Neural crest cell (in vitro differentiated cells): ENCODE measurements around the gene UBL3. TPM values are rescaled to one million over a fixed set of nuclear protein-coding genes. Genes with fewer than 3 reads are reported as not detected.

Experiments used
- DNase-seq: peaks from one replicate; pipeline ENCODE4 v3.0.0; 2021; ENCODE audit warnings: low read depth, mixed read lengths, low spot score
- H3K27ac Mint-ChIP-seq: one replicate; pipeline ENCODE4 v1.8.0; 2021; ENCODE audit warnings: mild to moderate bottlenecking, mixed read lengths; ENCODE audit not compliant: unreplicated experiment
- H3K27me3 Mint-ChIP-seq: 2 replicates; pipeline ENCODE4 v1.8.0; 2021; ENCODE audit warnings: low read depth, mild to moderate bottlenecking, mixed read lengths
- H3K36me3 Mint-ChIP-seq: 2 replicates; pipeline ENCODE4 v1.8.0; 2021; ENCODE audit warnings: low read depth, mild to moderate bottlenecking, mixed read lengths
- H3K4me1 Mint-ChIP-seq: 2 replicates; pipeline ENCODE4 v1.8.0; 2021; ENCODE audit warnings: mixed read lengths
- H3K4me3 Mint-ChIP-seq: one replicate; pipeline ENCODE4 v1.8.0; 2021; ENCODE audit warnings: mild to moderate bottlenecking, mixed read lengths
- H3K9me3 Mint-ChIP-seq: 2 replicates; pipeline ENCODE4 v1.8.0; 2021; ENCODE audit warnings: mixed read lengths
- CTCF ChIP-seq: fragments of 200-600 bp; sonication (generic); conservative IDR thresholded peaks from 2 replicates; pipeline ENCODE4 v1.5.0; 2021; ENCODE audit warnings: antibody characterized with exemption, mild to moderate bottlenecking
- total RNA-seq: library from RNA; stranded (reverse); gene quantifications from 2 replicates; pipeline ENCODE4 v1.2.1, GENCODE V29; 2021

The UBL3 gene
- total RNA-seq, 1 donor from 2014 or later = 35.5 TPM

- no peak for TF ChIP-seq CTCF
- Mint-ChIP-seq H3K4me1 (peaks cover 66% of the 10 kb centered on the region), H3K4me3 (peak overlapping the region; percentile 65), H3K36me3 (no peaks in the 10 kb centered on the region), H3K27ac (peak overlapping the region; percentile 96), H3K27me3 (no peaks in the 10 kb centered on the region), H3K9me3 (peaks cover 3% of the 10 kb centered on the region)
- peak; percentile 29 for DNase-seq
Observed at GRCh38 chr13:29884671-29885430, 34.4 kb upstream of the UBL3 start.

- Mint-ChIP-seq H3K27ac (peak overlapping the region; percentile 95), H3K36me3 (no peaks in the 10 kb centered on the region), H3K4me3 (peak overlapping the region; percentile 69), H3K4me1 (peaks cover 65% of the 10 kb centered on the region), H3K9me3 (peaks cover 3% of the 10 kb centered on the region), H3K27me3 (no peaks in the 10 kb centered on the region)
- peak; percentile 25 for DNase-seq
- TF ChIP-seq CTCF = no peak
Observed at GRCh38 chr13:29883941-29884518, 33.6 kb upstream of the UBL3 start.

GRCh38 chr13:29882076-29882475 lies 31.7 kb upstream of the UBL3 start:
- Mint-ChIP-seq H3K4me1 (peaks cover 61% of the 10 kb centered on the region), H3K4me3 (no peak overlapping the region), H3K27ac (no peak overlapping the region), H3K9me3 (peaks cover 3% of the 10 kb centered on the region), H3K27me3 (no peaks in the 10 kb centered on the region), H3K36me3 (no peaks in the 10 kb centered on the region)
- no peak for DNase-seq
- TF ChIP-seq CTCF = no peak

GRCh38 chr13:29878101-29878500 lies 27.7 kb upstream of the UBL3 start:
- DNase-seq = no peak
- Mint-ChIP-seq H3K36me3 (no peaks in the 10 kb centered on the region), H3K4me1 (peaks cover 53% of the 10 kb centered on the region), H3K27me3 (no peaks in the 10 kb centered on the region), H3K9me3 (peaks cover 3% of the 10 kb centered on the region), H3K27ac (no peak overlapping the region), H3K4me3 (no peak overlapping the region)
- no peak for TF ChIP-seq CTCF

- Mint-ChIP-seq H3K9me3 (peaks cover 3% of the 10 kb centered on the region), H3K4me3 (no peak overlapping the region), H3K36me3 (no peaks in the 10 kb centered on the region), H3K27ac (no peak overlapping the region), H3K4me1 (peaks cover 55% of the 10 kb centered on the region), H3K27me3 (no peaks in the 10 kb centered on the region)
- DNase-seq = no peak
- TF ChIP-seq CTCF = no peak
Observed at GRCh38 chr13:29877456-29878078, 27.1 kb upstream of the UBL3 start.
